HL-60 (cell line): ENCODE results near the gene MICOS13.

ENCODE experiments used
- CTCF ChIP-seq: IDR thresholded peaks from one replicate; pipeline ENCODE4 v1.5.1; 2011; ENCODE audit warnings: low read length, control low read depth, inconsistent platforms; ENCODE audit not compliant: insufficient read depth
- GABPA ChIP-seq: IDR thresholded peaks from 2 replicates; pipeline ENCODE4 v1.6.1; 2012; ENCODE audit warnings: low read depth
- REST ChIP-seq: IDR thresholded peaks from 2 replicates; pipeline ENCODE4 v1.6.1; 2012; ENCODE audit warnings: low read depth; ENCODE audit not compliant: insufficient replicate concordance

GRCh38 chr19:5695649-5696195, 15.4 kb upstream of the MICOS13 start:
- TF ChIP-seq REST = no peak
- TF ChIP-seq GABPA = no peak
- TF ChIP-seq CTCF = no peak
